Prostate gland (tissue), 2 donors: ENCODE measurements around the gene MCAM. TPM values are rescaled to one million over a fixed set of nuclear protein-coding genes. Genes with fewer than 3 reads are reported as not detected.

ENCODE experiments used
- DNase-seq: peaks from one replicate; pipeline ENCODE4 v3.0.0-alpha.2; 2019; ENCODE audit warnings: low spot score
- H3K27ac ChIP-seq, 2 donors: fragments of 200-600 bp; sonication (generic); 2 replicates each; pipeline ENCODE4 v1.5.1; 2017 to 2019
- H3K27me3 ChIP-seq: fragments of 200-600 bp; sonication (generic); replicated peaks from 2 replicates; pipeline ENCODE4 v1.5.1; 2019; ENCODE audit not compliant: insufficient read depth
- H3K36me3 ChIP-seq, 2 donors: fragments of 200-600 bp; sonication (generic); 1 replicate in 1 of 2; 2 replicates in 1 of 2; pipeline versions ENCODE4 v1.5.1 to v1.8.1; 2017 to 2019
- H3K4me1 ChIP-seq: fragments of 200-600 bp; sonication (generic); replicated peaks from 2 replicates; pipeline ENCODE4 v1.5.1; 2019
- H3K4me3 ChIP-seq, 2 donors: fragments of 200-600 bp; sonication (generic); 2 replicates each; pipeline ENCODE4 v1.5.1; 2017 to 2019
- H3K9me3 ChIP-seq: fragments of 200-600 bp; sonication (generic); 2 replicates; pipeline ENCODE4 v1.5.1; 2017
- CTCF ChIP-seq, 4 experiments: fragments of 200-600 bp in 2 of 4; fragments of 450-650 bp in 2 of 4; sonication (generic) in 2 of 4; IDR thresholded peaks; 1 replicate in 3 of 4; 2 replicates in 1 of 4; pipeline ENCODE4 v1.5.1; 2016 to 2019; ENCODE audit warnings: antibody characterized with exemption in 4 of 4, mild to moderate bottlenecking in 2 of 4, moderate library complexity in 2 of 4
- POLR2A ChIP-seq: fragments of 450-650 bp; IDR thresholded peaks from one replicate; pipeline ENCODE4 v1.6.1; 2016; ENCODE audit warnings: antibody characterized with exemption, mild to moderate bottlenecking
- POLR2AphosphoS5 ChIP-seq: sonication (generic); formaldehyde crosslinking; IDR thresholded peaks from one replicate; pipeline ENCODE4 v1.6.1; 2017; ENCODE audit warnings: antibody characterized with exemption
- WGBS: methylation state at CpG from one replicate; pipeline ENCODE4 v1.1.5; 2018; 5-methylcytosine and 5-hydroxymethylcytosine counted together
- intact Hi-C: fragments of 100-400 bp; cut with DNase I; formaldehyde crosslinking; loops from one replicate; pipeline ENCODE4 v1.14.2; 2022
- total RNA-seq, 2 donors: library from RNA; depleted of rRNA; stranded (reverse); fragments of >200 nt; gene quantifications; one replicate each; pipeline ENCODE4 v1.1.0, GENCODE V29; 2016

Gene MCAM
- total RNA-seq, 2 donors from 2014 or later, result 156 to 292 TPM

GRCh38 chr11:119295178-119295577 lies 21.8 kb downstream of the MCAM start:
- intact Hi-C loops, result no loop called here
- 58% methylated on average over 3 of the region's 3 CpGs for WGBS
- no peaks in the 10 kb centered on the region for H3K36me3 ChIP-seq

DNA sequence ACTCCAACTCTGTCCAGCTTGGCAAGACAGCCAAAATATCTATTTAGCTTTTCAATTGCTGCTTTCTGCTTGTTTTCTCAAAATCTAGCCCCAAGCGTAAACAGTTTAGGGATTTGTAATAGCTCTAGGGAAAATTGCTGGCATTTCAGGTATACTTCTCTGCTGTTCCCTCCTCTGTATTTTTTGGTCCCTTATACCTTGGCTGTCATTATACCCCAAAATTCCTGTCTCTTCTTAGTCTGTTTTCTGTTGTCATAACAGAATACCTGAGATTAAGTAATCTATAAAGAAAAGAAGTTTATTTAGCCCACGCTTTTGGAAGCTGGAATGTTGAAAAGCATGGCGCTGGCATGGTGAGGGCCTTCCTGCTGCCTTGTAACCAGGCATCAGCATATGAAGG lies 23.5 kb downstream of the MCAM start:
- Histone ChIP-seq H3K36me3 (no peaks in the 10 kb centered on the region), H3K4me3 (no peak overlapping the region), H3K4me1 (no peaks in the 10 kb centered on the region), H3K27ac (no peak overlapping the region), H3K27me3 (no peaks in the 10 kb centered on the region), H3K9me3 (no peaks in the 10 kb centered on the region)
- intact Hi-C loops, result no loop called here
- no peak for DNase-seq
- TF ChIP-seq POLR2AphosphoS5, result no peak
- no peak for TF ChIP-seq POLR2A
- TF ChIP-seq CTCF (IDR thresholded peaks at IDR 0.05), result no peak
- 93% methylated on average over 3 of the region's 3 CpGs for WGBS

More at GRCh38 chr11:119295178-119295577, 21.8 kb downstream of the MCAM start:
- H3K4me1 ChIP-seq, result no peaks in the 10 kb centered on the region
- TF ChIP-seq POLR2AphosphoS5, result no peak
- TF ChIP-seq CTCF (IDR thresholded peaks at IDR 0.05), result no peak
- no peak for TF ChIP-seq POLR2A
- DNase-seq, result no peak
- H3K4me3 ChIP-seq, result no peak overlapping the region
- no peaks in the 10 kb centered on the region for H3K27me3 ChIP-seq
- no peak overlapping the region for H3K27ac ChIP-seq
- no peaks in the 10 kb centered on the region for H3K9me3 ChIP-seq

GRCh38 chr11:119290894-119291497 lies 25.9 kb downstream of the MCAM start:
- H3K36me3 ChIP-seq, result no peaks in the 10 kb centered on the region

GRCh38 chr11:119288219-119288618 lies 28.7 kb downstream of the MCAM start:
- no peaks in the 10 kb centered on the region for H3K36me3 ChIP-seq

More at GRCh38 chr11:119290894-119291497, 25.9 kb downstream of the MCAM start:
- intact Hi-C loops, result no loop called here
- 96% methylated on average over 10 of the region's 10 CpGs for WGBS
- no peak for DNase-seq
- Histone ChIP-seq H3K4me1 (no peaks in the 10 kb centered on the region), H3K27me3 (no peaks in the 10 kb centered on the region), H3K27ac (no peak overlapping the region), H3K9me3 (no peaks in the 10 kb centered on the region), H3K4me3 (no peak overlapping the region)
- no peak for TF ChIP-seq CTCF (IDR thresholded peaks at IDR 0.05)

More at GRCh38 chr11:119288219-119288618, 28.7 kb downstream of the MCAM start:
- WGBS, result 85% methylated on average over 3 of the region's 3 CpGs
- DNase-seq, result no peak
- Histone ChIP-seq H3K4me3 (no peak overlapping the region), H3K4me1 (no peaks in the 10 kb centered on the region), H3K27ac (no peak overlapping the region), H3K9me3 (no peaks in the 10 kb centered on the region), H3K27me3 (no peaks in the 10 kb centered on the region)
- no peak for TF ChIP-seq CTCF (IDR thresholded peaks at IDR 0.05)
- intact Hi-C loops, result loop anchor here (5.0 kb wide), 1 partner anchor 81 kb away; the partner anchor contains the start of gene CBL
